Peyer's patch (tissue), 4 donors: Measurements from ENCODE around the gene PTPN14.

ENCODE experiments used
- POLR2A ChIP-seq, 2 donors: fragments of 450-650 bp; IDR thresholded peaks; one replicate each; pipeline ENCODE4 v1.5.1; 2017; ENCODE audit warnings: antibody characterized with exemption in 2 of 2, mild to moderate bottlenecking in 2 of 2, moderate library complexity in 2 of 2
- TF ChIP-seq, protein P1 (sequence below), 6 experiments: fragments of 450-650 bp in 4 of 6; fragments of 200-600 bp in 2 of 6; sonication (generic) in 1 of 6; IDR thresholded peaks; one replicate each; pipeline ENCODE4 v1.5.1; 2017 to 2019; ENCODE audit warnings: antibody characterized with exemption in 6 of 6, mild to moderate bottlenecking in 3 of 6, moderate library complexity in 1 of 6

GRCh38 chr1:214438075-214438474, 113.3 kb downstream of the PTPN14 start:
- TF ChIP-seq, protein P1, sequence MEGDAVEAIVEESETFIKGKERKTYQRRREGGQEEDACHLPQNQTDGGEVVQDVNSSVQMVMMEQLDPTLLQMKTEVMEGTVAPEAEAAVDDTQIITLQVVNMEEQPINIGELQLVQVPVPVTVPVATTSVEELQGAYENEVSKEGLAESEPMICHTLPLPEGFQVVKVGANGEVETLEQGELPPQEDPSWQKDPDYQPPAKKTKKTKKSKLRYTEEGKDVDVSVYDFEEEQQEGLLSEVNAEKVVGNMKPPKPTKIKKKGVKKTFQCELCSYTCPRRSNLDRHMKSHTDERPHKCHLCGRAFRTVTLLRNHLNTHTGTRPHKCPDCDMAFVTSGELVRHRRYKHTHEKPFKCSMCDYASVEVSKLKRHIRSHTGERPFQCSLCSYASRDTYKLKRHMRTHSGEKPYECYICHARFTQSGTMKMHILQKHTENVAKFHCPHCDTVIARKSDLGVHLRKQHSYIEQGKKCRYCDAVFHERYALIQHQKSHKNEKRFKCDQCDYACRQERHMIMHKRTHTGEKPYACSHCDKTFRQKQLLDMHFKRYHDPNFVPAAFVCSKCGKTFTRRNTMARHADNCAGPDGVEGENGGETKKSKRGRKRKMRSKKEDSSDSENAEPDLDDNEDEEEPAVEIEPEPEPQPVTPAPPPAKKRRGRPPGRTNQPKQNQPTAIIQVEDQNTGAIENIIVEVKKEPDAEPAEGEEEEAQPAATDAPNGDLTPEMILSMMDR (IDR thresholded peaks at IDR 0.05): no peak
- no peak for TF ChIP-seq POLR2A (IDR thresholded peaks at IDR 0.05)
